Measurements from ENCODE around the gene UBE2O.

DNA sequence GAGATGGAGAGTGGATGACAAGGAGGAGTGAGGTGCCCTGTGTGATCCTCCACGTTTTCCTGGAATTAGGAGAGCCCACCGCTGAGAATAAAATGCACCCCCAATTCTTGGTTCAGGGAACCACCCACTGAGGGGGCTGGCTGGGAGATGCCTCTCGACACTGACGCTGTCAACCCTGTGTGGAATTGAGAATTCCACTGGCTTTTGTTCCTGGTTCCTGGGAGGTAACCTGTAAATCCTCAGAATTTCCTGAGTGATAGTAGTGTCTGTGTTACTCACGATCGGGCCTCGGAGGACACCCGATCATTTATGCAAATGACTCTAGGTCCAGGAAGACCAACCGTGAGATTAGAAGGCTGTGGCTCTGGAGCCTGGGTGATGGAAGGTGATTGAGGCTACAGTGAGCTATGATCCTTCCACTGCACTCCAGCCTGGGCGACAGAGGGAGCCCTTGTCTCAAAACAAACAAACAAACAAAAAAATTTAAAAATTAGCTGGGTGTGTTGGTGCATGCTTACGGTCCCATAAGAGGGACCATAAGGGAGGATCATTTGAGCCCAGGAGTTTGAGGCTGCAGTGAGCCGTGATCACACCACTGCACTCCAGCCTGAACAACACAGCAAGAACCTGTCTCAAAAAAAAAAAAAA lies 87.6 kb downstream of the UBE2O start:
- TF ChIP-seq, protein P1, sequence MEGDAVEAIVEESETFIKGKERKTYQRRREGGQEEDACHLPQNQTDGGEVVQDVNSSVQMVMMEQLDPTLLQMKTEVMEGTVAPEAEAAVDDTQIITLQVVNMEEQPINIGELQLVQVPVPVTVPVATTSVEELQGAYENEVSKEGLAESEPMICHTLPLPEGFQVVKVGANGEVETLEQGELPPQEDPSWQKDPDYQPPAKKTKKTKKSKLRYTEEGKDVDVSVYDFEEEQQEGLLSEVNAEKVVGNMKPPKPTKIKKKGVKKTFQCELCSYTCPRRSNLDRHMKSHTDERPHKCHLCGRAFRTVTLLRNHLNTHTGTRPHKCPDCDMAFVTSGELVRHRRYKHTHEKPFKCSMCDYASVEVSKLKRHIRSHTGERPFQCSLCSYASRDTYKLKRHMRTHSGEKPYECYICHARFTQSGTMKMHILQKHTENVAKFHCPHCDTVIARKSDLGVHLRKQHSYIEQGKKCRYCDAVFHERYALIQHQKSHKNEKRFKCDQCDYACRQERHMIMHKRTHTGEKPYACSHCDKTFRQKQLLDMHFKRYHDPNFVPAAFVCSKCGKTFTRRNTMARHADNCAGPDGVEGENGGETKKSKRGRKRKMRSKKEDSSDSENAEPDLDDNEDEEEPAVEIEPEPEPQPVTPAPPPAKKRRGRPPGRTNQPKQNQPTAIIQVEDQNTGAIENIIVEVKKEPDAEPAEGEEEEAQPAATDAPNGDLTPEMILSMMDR (IDR thresholded peaks at IDR 0.05; ENCODE audit: low read depth, low read length): peak; percentile 19; the same call in 1 of the 2 replicates
- TF ChIP-seq EZH2phosphoT487 (IDR thresholded peaks at IDR 0.05; ENCODE audit: low read depth): no peak
